Measurements from ENCODE around the gene SLC12A4.

SLC12A4 gene

Small RNAs within 50 kb of the gene (small RNA-seq; reads per million reads assigned to genes)
- gene RNU6-359P: 0.42 reads per million

All from skeletal muscle satellite cell (primary cell).